Measurements from ENCODE around the gene SSX7.
"Not testable (repeated sequence)": the region's sequence is repeated elsewhere in the genome, so short reads cannot be mapped to it uniquely, and the experiment has no call there.

Gene SSX7

DNA sequence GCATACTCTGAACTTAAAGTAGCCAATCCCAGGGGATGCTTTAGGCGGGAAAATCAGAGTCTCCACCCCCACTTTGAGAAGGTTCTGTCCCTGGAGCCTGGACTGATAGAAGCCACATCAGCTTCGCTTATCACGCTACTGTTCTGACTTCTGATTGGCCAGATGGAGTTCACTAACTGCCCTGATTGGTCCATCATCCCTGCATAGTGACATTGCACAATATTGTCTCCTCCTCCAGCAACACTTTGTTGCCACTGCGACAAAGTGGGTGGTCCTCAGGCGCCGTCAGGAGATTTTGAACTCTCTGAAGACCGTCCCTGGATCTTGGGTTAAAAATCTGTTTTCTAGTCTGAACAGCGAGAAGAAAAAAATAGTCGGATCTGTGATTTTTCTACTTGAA lies at the start of gene SSX7:
SSX7 (minus strand) TSS at position 101 of the 400 bp plus-strand sequence. CDS start 1,428 bp downstream, outside the sequence.
- not testable (repeated sequence) for DNase-seq (ENCODE audit: low spot score)

DNA sequence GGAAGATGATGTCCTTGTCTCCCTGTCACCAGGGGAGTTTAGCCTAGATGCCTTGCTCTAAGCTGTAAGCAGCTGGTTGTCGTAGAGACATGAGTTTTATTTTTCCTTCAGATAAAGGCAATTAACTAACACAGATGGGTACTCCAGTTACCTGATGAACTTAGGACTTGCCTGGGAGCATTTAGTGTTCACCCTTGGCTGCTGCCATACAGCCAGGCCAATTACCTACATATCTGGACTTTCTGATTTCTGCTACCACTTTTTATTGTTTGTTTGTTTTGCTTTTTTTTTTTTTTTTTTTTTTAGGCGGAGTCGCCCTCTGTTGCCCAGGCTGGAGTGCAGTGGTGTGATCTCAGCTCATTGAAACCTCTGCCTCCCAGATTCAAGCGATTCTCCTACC lies 37.3 kb upstream of the SSX7 start:
- not testable (repeated sequence) for DNase-seq (ENCODE audit: low spot score)

- DNase-seq (ENCODE audit: low spot score), result not testable (repeated sequence)
Observed at GRCh38 chrX:52662218-52662617, 7.5 kb upstream of the SSX7 start.

DNA sequence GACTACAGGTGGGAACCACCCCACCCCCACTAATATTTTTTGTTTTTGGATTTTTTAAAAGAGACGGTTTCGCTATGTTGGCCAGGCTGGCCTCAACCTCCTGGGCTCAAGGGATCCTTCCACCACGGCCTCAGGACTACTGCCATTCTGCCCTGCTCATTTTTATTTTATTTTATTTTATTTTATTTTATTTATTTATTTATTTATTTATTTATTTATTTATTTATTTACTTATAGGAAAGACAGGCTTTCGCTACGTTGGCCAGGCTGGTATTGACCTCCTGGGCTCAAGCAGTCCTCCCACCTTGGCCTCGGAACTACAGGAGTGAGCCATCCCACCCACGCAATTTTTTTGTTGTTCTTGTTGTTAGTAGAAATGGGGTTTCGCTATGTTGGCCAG lies 775 bp upstream of the SSX7 start:
- DNase-seq (ENCODE audit: low spot score), result not testable (repeated sequence)

GRCh38 chrX:52650676-52651075 lies 4.0 kb downstream of the SSX7 start:
- not testable (repeated sequence) for DNase-seq (ENCODE audit: low spot score)

- not testable (repeated sequence) for DNase-seq (ENCODE audit: low spot score)
Observed at GRCh38 chrX:52648956-52649355, 5.7 kb downstream of the SSX7 start.

GRCh38 chrX:52628483-52628882 lies 26.2 kb downstream of the SSX7 start:
- DNase-seq (ENCODE audit: low spot score), result not testable (repeated sequence)

GRCh38 chrX:52620661-52621060 lies 34.0 kb downstream of the SSX7 start:
- not testable (repeated sequence) for DNase-seq (ENCODE audit: low spot score)

GRCh38 chrX:52608961-52609360 lies 45.7 kb downstream of the SSX7 start:
- DNase-seq (ENCODE audit: low spot score), result no peak

DNA sequence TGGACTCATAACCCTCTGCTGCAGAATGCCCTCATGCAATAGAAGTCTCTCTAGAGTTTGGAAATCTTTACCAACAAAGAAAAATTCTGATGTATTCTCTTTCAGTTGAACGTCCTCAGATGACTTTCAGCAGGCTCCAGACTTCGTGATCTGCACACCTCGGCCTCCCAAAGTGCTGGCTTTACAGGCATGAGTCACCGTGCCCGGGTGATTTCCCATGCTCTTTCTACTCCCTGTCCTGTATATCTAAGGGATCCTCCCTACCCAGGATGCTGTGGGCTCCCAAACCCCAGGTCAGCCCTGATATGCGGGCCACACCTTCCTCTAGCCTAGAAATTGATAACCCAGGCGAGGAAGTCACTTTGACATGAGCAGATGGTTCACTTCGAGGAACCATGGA lies 51.5 kb downstream of the SSX7 start:
- DNase-seq (ENCODE audit: low spot score), result not testable (repeated sequence)

DNA sequence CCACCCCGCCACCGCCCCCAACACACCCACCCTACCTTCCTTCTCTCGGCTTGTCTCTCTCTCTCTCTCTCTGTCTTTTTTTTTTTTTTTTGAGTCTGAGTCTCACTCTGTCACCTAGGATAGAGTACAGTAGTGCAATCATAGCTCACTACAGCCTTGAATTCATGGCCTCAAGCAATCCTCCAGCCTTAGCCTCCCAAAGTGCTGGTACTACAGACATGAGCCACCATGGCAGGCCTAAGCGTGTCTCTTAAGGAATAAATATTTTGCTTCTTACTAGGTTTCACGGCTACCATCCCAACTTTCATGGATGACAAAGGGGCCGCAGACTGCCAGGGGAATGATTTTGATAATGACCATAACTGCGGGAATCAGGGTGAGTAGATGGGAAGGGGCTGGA lies 55.8 kb downstream of the SSX7 start:
- no peak for DNase-seq (ENCODE audit: low spot score)

GRCh38 chrX:52594658-52595057 lies 60.0 kb downstream of the SSX7 start:
- no peak for DNase-seq (ENCODE audit: low spot score)
